Smooth muscle cell (in vitro differentiated cells): ENCODE measurements around the gene RAD51B. TPM values are rescaled to one million over a fixed set of nuclear protein-coding genes. Genes with fewer than 3 reads are reported as not detected.
A peak's percentile ranks its signal among the peaks of the same experiment; 100 is the strongest.

Source experiments
- DNase-seq: peaks from one replicate; lab custom pipeline; 2025; ENCODE audit not compliant: unreplicated experiment; lab: John Stamatoyannopoulos, UW
- H2AFZ ChIP-seq: fragments of 200-600 bp; sonication (generic); 2 replicates; pipeline ENCODE4 v1.6.0; 2016; ENCODE audit warnings: antibody characterized with exemption, low read depth, mild to moderate bottlenecking
- H3F3A ChIP-seq: fragments of 200-600 bp; sonication (generic); 2 replicates; pipeline ENCODE4 v1.6.0; 2017; ENCODE audit warnings: antibody characterized with exemption, low read depth
- H3K27ac ChIP-seq: fragments of 200-600 bp; sonication (generic); 2 replicates; pipeline ENCODE4 v1.5.1; 2016; ENCODE audit warnings: low read depth, mild to moderate bottlenecking
- H3K27me3 ChIP-seq: fragments of 200-600 bp; sonication (generic); 2 replicates; pipeline ENCODE4 v1.6.1; 2016; ENCODE audit warnings: low read depth, mild to moderate bottlenecking
- H3K36me3 ChIP-seq: fragments of 200-600 bp; sonication (generic); 2 replicates; pipeline ENCODE4 v1.5.1; 2016; ENCODE audit warnings: low read depth
- H3K4me1 ChIP-seq: fragments of 200-600 bp; sonication (generic); 2 replicates; pipeline ENCODE4 v1.5.1; 2016; ENCODE audit warnings: low read depth
- H3K4me2 ChIP-seq: fragments of 200-600 bp; sonication (generic); 2 replicates; pipeline ENCODE4 v1.6.0; 2016; ENCODE audit warnings: mild to moderate bottlenecking
- H3K4me3 ChIP-seq: fragments of 200-600 bp; sonication (generic); 2 replicates; pipeline ENCODE4 v1.5.1; 2016; ENCODE audit warnings: mild to moderate bottlenecking
- H3K79me2 ChIP-seq: fragments of 200-600 bp; sonication (generic); 2 replicates; pipeline ENCODE4 v1.6.0; 2016; ENCODE audit warnings: low read depth, mild to moderate bottlenecking
- H3K9ac ChIP-seq: fragments of 200-600 bp; sonication (generic); 2 replicates; pipeline ENCODE4 v1.6.0; 2016; ENCODE audit warnings: low read depth
- H3K9me3 ChIP-seq: fragments of 200-600 bp; sonication (generic); replicated peaks from 2 replicates; pipeline ENCODE4 v1.5.1; 2016; ENCODE audit warnings: low read depth
- H4K20me1 ChIP-seq: fragments of 200-600 bp; sonication (generic); 2 replicates; pipeline ENCODE4 v1.6.0; 2016; ENCODE audit warnings: low read depth
- CTCF ChIP-seq: fragments of 200-600 bp; sonication (generic); IDR thresholded peaks from 2 replicates; pipeline ENCODE4 v1.5.1; 2017; ENCODE audit warnings: borderline replicate concordance, mild to moderate bottlenecking, antibody characterized with exemption; ENCODE audit not compliant: insufficient read depth, poor library complexity, severe bottlenecking
- WGBS: methylation state at CpG from one replicate; pipeline ENCODE4 v1.1.7; 2016; ENCODE audit warnings: low lambda C conversion rate; 5-methylcytosine and 5-hydroxymethylcytosine counted together
- polyA plus RNA-seq: library from polyadenylated mRNA; unstranded; fragments of >200 nt; fragmentation: Nextera tagmentation; extraction: Ambion mirVana; gene quantifications from 2 replicates; pipeline ENCODE4 v1.2.1, GENCODE V29; 2016
- total RNA-seq: library from RNA; depleted of rRNA; stranded (reverse); fragments of >200 nt; gene quantifications from 2 replicates; pipeline ENCODE4 v1.2.3, GENCODE V29; 2014

RAD51B gene
- total and polyA plus RNA-seq, 2 experiments from 2014 or later: 4.6 to 5.3 TPM

- H3K27ac ChIP-seq: peak overlapping the region; percentile 86
- 35% methylated on average over 11 of the region's 11 CpGs for WGBS
Measured at GRCh38 chr14:68749487-68750475, 930.2 kb downstream of the RAD51B start.

DNA sequence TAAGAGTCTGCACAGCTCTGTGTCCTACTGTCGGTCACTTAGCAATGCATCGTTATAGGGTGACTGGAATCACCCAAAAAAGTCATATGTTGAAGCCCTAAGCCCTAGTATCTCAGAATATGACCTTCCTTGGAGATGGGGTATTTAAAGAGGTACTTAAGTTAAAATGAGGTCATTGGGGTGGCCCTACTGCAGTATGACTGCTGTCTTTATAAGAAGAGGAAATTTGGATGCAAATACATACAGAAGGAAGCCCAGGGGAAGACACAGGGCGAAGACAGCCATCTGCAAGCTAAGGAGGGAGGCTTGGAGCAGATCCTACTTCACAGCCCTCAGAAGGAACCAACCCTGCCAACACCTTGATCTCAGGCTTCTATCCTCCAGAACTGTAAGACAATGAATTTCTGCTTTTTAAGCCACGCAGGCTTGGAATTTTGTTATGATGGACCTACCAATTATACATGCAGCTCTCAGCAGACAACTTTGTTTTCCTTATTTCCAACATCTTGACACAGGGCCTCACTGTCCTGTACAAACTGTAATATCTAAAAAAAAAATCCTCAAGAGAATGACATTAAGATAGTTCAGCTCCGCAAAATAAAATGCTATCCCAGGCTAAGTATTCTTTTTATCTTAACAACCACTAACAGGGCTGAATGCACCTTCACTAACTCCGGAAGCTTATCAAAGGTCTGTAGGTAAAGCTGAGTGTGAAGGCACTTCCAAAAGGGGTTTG lies 932.9 kb downstream of the RAD51B start:
- Histone ChIP-seq H3K4me3 (no peak overlapping the region), H2AFZ (peak overlapping the region; percentile 36), H3K27me3 (no peaks in the 10 kb centered on the region), H3K9ac (no peak overlapping the region), H3K9me3 (no peaks in the 10 kb centered on the region), H3K79me2 (no peaks in the 10 kb centered on the region), H3K36me3 (no peaks in the 10 kb centered on the region), H3K4me1 (peaks cover 20% of the 10 kb centered on the region), H3K4me2 (no peak overlapping the region), H4K20me1 (no peaks in the 10 kb centered on the region), H3F3A (peaks cover 3% of the 10 kb centered on the region), H3K27ac (no peak overlapping the region)
- 96% methylated on average over 6 of the region's 6 CpGs for WGBS
- no peak for TF ChIP-seq CTCF
- DNase-seq: no peak

More at GRCh38 chr14:68749487-68750475, 930.2 kb downstream of the RAD51B start:
- Histone ChIP-seq H3K36me3 (no peaks in the 10 kb centered on the region), H4K20me1 (no peaks in the 10 kb centered on the region), H3K9ac (peak overlapping the region; percentile 48), H3K79me2 (no peaks in the 10 kb centered on the region), H3K4me1 (peaks cover 15% of the 10 kb centered on the region), H3K4me3 (no peak overlapping the region), H3K4me2 (peak overlapping the region; percentile 32), H3K9me3 (no peaks in the 10 kb centered on the region), H2AFZ (peak overlapping the region; percentile 60), H3K27me3 (no peaks in the 10 kb centered on the region), H3F3A (peaks cover 3% of the 10 kb centered on the region)
- no peak for DNase-seq
- TF ChIP-seq CTCF: no peak

GRCh38 chr14:68753690-68754089 lies 934.1 kb downstream of the RAD51B start:
- WGBS: 87% methylated on average over 4 of the region's 4 CpGs
- Histone ChIP-seq H3F3A (peaks cover 3% of the 10 kb centered on the region), H2AFZ (no peak overlapping the region), H3K4me3 (no peak overlapping the region), H3K9ac (no peak overlapping the region), H3K9me3 (no peaks in the 10 kb centered on the region), H3K4me2 (no peak overlapping the region), H3K27me3 (no peaks in the 10 kb centered on the region), H3K79me2 (no peaks in the 10 kb centered on the region), H3K36me3 (no peaks in the 10 kb centered on the region), H4K20me1 (no peaks in the 10 kb centered on the region), H3K27ac (no peak overlapping the region), H3K4me1 (peaks cover 19% of the 10 kb centered on the region)
- DNase-seq: no peak
- no peak for TF ChIP-seq CTCF
